GM23338 (cell line): Measurements from ENCODE around the gene PAQR8. TPM values are rescaled to one million over a fixed set of nuclear protein-coding genes. Genes with fewer than 3 reads are reported as not detected.

Experiments used
- ATAC-seq: fragments of 200-7000 bp; cut with Tn5 transposase; 3 replicates; pipeline ENCODE4 v1.9.1; 2020
- DNase-seq: peaks from one replicate; pipeline ENCODE4 v3.0.0-alpha.2; 2015; ENCODE audit warnings: low spot score
- H2AFZ ChIP-seq: fragments of 200-600 bp; sonication (generic); 2 replicates; pipeline ENCODE4 v1.8.0; 2016; ENCODE audit warnings: antibody characterized with exemption, mild to moderate bottlenecking, moderate library complexity
- H3F3A ChIP-seq: fragments of 200-600 bp; sonication (generic); replicated peaks from 2 replicates; pipeline ENCODE4 v1.8.0; 2017; ENCODE audit warnings: antibody characterized with exemption, mixed run types, low read depth
- H3K27ac ChIP-seq: fragments of 200-600 bp; sonication (generic); 2 replicates; pipeline ENCODE4 v1.6.1; 2016; ENCODE audit warnings: low read depth
- H3K27me3 ChIP-seq: fragments of 200-600 bp; sonication (generic); 2 replicates; pipeline ENCODE4 v1.8.0; 2016; ENCODE audit warnings: mild to moderate bottlenecking, mixed run types, moderate library complexity; ENCODE audit not compliant: insufficient read depth
- H3K36me3 ChIP-seq: fragments of 200-600 bp; sonication (generic); 2 replicates; pipeline ENCODE4 v1.8.0; 2016; ENCODE audit warnings: mild to moderate bottlenecking; ENCODE audit not compliant: insufficient read depth
- H3K4me1 ChIP-seq: fragments of 200-600 bp; sonication (generic); 2 replicates; pipeline ENCODE4 v1.8.0; 2016; ENCODE audit warnings: mild to moderate bottlenecking, moderate library complexity; ENCODE audit not compliant: insufficient read depth
- H3K4me2 ChIP-seq: fragments of 200-600 bp; sonication (generic); 2 replicates; pipeline ENCODE4 v1.7.1; 2017; ENCODE audit warnings: mixed run types
- H3K4me3 ChIP-seq: fragments of 200-600 bp; sonication (generic); 2 replicates; pipeline ENCODE4 v1.6.1; 2016; ENCODE audit warnings: mixed run types
- H3K79me2 ChIP-seq: fragments of 200-600 bp; sonication (generic); replicated peaks from 2 replicates; pipeline ENCODE4 v1.8.0; 2017; ENCODE audit warnings: mild to moderate bottlenecking; ENCODE audit not compliant: insufficient read depth
- H3K9me2 ChIP-seq: fragments of 200-600 bp; sonication (generic); 2 replicates; pipeline ENCODE4 v1.8.0; 2017; ENCODE audit not compliant: insufficient read depth
- H4K20me1 ChIP-seq: fragments of 200-600 bp; sonication (generic); replicated peaks from 2 replicates; pipeline ENCODE4 v1.8.0; 2017; ENCODE audit warnings: mild to moderate bottlenecking; ENCODE audit not compliant: insufficient read depth
- H3K27ac Mint-ChIP-seq: 2 replicates; pipeline ENCODE4 v1.8.0; 2020; ENCODE audit warnings: inconsistent platforms, mild to moderate bottlenecking, moderate library complexity, mixed read lengths
- H3K27me3 Mint-ChIP-seq: 3 replicates; pipeline ENCODE4 v1.8.0; 2022; ENCODE audit warnings: low read depth, mild to moderate bottlenecking, moderate library complexity, mixed read lengths, inconsistent platforms; ENCODE audit not compliant: insufficient read depth, poor library complexity
- H3K36me3 Mint-ChIP-seq: 3 replicates; pipeline ENCODE4 v1.8.0; 2021; ENCODE audit warnings: low read depth, mild to moderate bottlenecking, inconsistent platforms, moderate library complexity, mixed read lengths
- H3K4me1 Mint-ChIP-seq: 3 replicates; pipeline ENCODE4 v1.8.0; 2020; ENCODE audit warnings: mild to moderate bottlenecking, inconsistent platforms, mixed read lengths
- H3K4me3 Mint-ChIP-seq: 3 replicates; pipeline ENCODE4 v1.8.0; 2021; ENCODE audit warnings: moderate library complexity, mild to moderate bottlenecking, inconsistent platforms, mixed read lengths
- H3K9me3 Mint-ChIP-seq: 3 replicates; pipeline ENCODE4 v1.8.0; 2020; ENCODE audit warnings: moderate library complexity, mild to moderate bottlenecking, inconsistent platforms, mixed read lengths
- CREB1 ChIP-seq: fragments of 250-450 bp; sonication (Bioruptor Pico); IDR thresholded peaks from 2 replicates; pipeline ENCODE4 v1.5.0; 2020; ENCODE audit warnings: low read depth, mild to moderate bottlenecking, moderate library complexity
- CTCF ChIP-seq, 2 experiments: fragments of 200-600 bp in 1 of 2; sonication (generic) in 1 of 2; conservative IDR thresholded peaks; 2 replicates each; pipeline versions ENCODE4 v1.5.1 to v1.6.1; 2016 to 2017; ENCODE audit warnings: antibody characterized with exemption in 2 of 2, low read depth in 2 of 2, mild to moderate bottlenecking in 2 of 2, moderate library complexity in 1 of 2
- ETS1 ChIP-seq: IDR thresholded peaks from 2 replicates; pipeline ENCODE4 v1.6.1; 2016; ENCODE audit warnings: antibody characterized with exemption
- EZH2 ChIP-seq: fragments of 200-600 bp; sonication (generic); IDR thresholded peaks from one replicate; pipeline ENCODE4 v1.8.0; 2017; ENCODE audit warnings: antibody characterized with exemption, mild to moderate bottlenecking, low read depth; ENCODE audit not compliant: unreplicated experiment
- EZH2phosphoT487 ChIP-seq: fragments of 200-600 bp; sonication (generic); IDR thresholded peaks from one replicate; pipeline ENCODE4 v1.8.1; 2018; ENCODE audit warnings: antibody characterized with exemption; ENCODE audit not compliant: unreplicated experiment
- JUNB ChIP-seq: IDR thresholded peaks from one replicate; pipeline ENCODE4 v1.6.1; 2016; ENCODE audit warnings: antibody characterized with exemption; ENCODE audit not compliant: unreplicated experiment
- NANOG ChIP-seq: IDR thresholded peaks from 2 replicates; pipeline ENCODE4 v1.6.1; 2016; ENCODE audit warnings: antibody characterized with exemption, borderline replicate concordance
- POLR2AphosphoS5 ChIP-seq: IDR thresholded peaks from 2 replicates; pipeline ENCODE4 v1.6.1; 2016; ENCODE audit warnings: antibody characterized with exemption, low read depth
- REST ChIP-seq: IDR thresholded peaks from one replicate; pipeline ENCODE4 v1.6.1; 2018; ENCODE audit warnings: antibody characterized with exemption; ENCODE audit not compliant: unreplicated experiment
- STAT1 ChIP-seq: IDR thresholded peaks from one replicate; pipeline ENCODE4 v1.6.1; 2016; ENCODE audit warnings: antibody characterized with exemption; ENCODE audit not compliant: unreplicated experiment
- ZNF114 ChIP-seq: fragments of 250-450 bp; sonication (Bioruptor Pico); IDR thresholded peaks from 2 replicates; pipeline ENCODE4 v1.5.0; 2020; ENCODE audit warnings: mild to moderate bottlenecking, moderate library complexity
- ZNF331 ChIP-seq: fragments of 250-450 bp; sonication (Bioruptor Pico); IDR thresholded peaks from 2 replicates; pipeline ENCODE4 v1.5.0; 2020; ENCODE audit warnings: low read depth, mild to moderate bottlenecking, moderate library complexity
- ZNF462 ChIP-seq: fragments of 250-450 bp; sonication (Bioruptor Pico); IDR thresholded peaks from 2 replicates; pipeline ENCODE4 v1.5.0; 2020; ENCODE audit warnings: mild to moderate bottlenecking, moderate library complexity
- polyA plus RNA-seq: library from polyadenylated mRNA; unstranded; fragments of >200 nt; fragmentation: Nextera tagmentation; extraction: Ambion mirVana; gene quantifications from 2 replicates; pipeline ENCODE4 v1.2.1, GENCODE V29; 2016
- total RNA-seq: library from RNA; depleted of rRNA; stranded (reverse); fragments of >200 nt; shearing (Covaris generic); gene quantifications from 2 replicates; pipeline ENCODE4 v1.2.3, GENCODE V29; 2014

PAQR8 gene
- total and polyA plus RNA-seq, 2 experiments from 2014 or later, result 3.6 to 11.2 TPM

- Histone ChIP-seq H3K27me3 (peaks cover 17% of the 10 kb centered on the region), H3K9me2 (no peaks in the 10 kb centered on the region), H3K4me1 (peaks cover 22% of the 10 kb centered on the region), H4K20me1 (peaks cover 12% of the 10 kb centered on the region; the same call in 1 of the 2 replicates), H3K4me2 (no peak overlapping the region), H3K27ac (no peak overlapping the region), H3K79me2 (peaks cover 10% of the 10 kb centered on the region), H2AFZ (no peak overlapping the region), H3F3A (0 out of 2 replicates have a peak, but pooled peaks cover 3% of the 10 kb centered on the region), H3K36me3 (no peaks in the 10 kb centered on the region), H3K4me3 (no peak overlapping the region)
- Mint-ChIP-seq H3K36me3 (peaks cover 4% of the 10 kb centered on the region; the same call in 2 of the 3 replicates), H3K4me3 (no peak overlapping the region), H3K9me3 (no peaks in the 10 kb centered on the region), H3K4me1 (peaks cover 17% of the 10 kb centered on the region), H3K27me3 (peaks cover 16% of the 10 kb centered on the region), H3K27ac (no peak overlapping the region)
- ATAC-seq (no peak), DNase-seq (no peak)
- TF ChIP-seq EZH2 (no peak), CTCF (conservative IDR thresholded peaks at IDR 0.05; ENCODE audit: low read depth in 2 of 2) (no peak), ZNF331 (CRISPR knock-in tag) (no peak), ETS1 (no peak), ZNF462 (CRISPR knock-in tag) (no peak), NANOG (no peak), CREB1 (CRISPR knock-in tag) (no peak), ZNF114 (CRISPR knock-in tag) (no peak), POLR2AphosphoS5 (no peak), JUNB (no peak), STAT1 (no peak), EZH2phosphoT487 (no peak), REST (no peak)
Observed at GRCh38 chr6:52365866-52366540, 4.1 kb downstream of the PAQR8 start.
